Measurements from ENCODE around the gene MRPL10. TPM values are rescaled to one million over a fixed set of nuclear protein-coding genes. Genes with fewer than 3 reads are reported as not detected.

The MRPL10 gene
- polyA plus RNA-seq, 2 of the 4 experiments (the other 2 are of a cell fraction) = 62.8 to 97.7 TPM

GRCh38 chr17:47867813-47868533, 36.6 kb upstream of the MRPL10 start:
- H3K4me3 ChIP-seq = no peak overlapping the region
- H3K4me1 ChIP-seq = peaks cover 9% of the 10 kb centered on the region
- H3K27ac ChIP-seq = no peak overlapping the region
- WGBS (ENCODE audit: missing lambda C conversion rate) = 83% methylated on average over 11 of the region's 11 CpGs
- H3K9me3 ChIP-seq = peaks cover 10% of the 10 kb centered on the region; the same call in 1 of the 3 replicates
- FAIRE-seq (no peak), ATAC-seq (no peak), DNase-seq (ENCODE audit: low read depth in 1 of 2, low spot score in 1 of 2) (no peak)
- no peak for TF ChIP-seq MYC (IDR thresholded peaks at IDR 0.05; ENCODE audit: borderline replicate concordance, low read length)
- TF ChIP-seq E2F6 (IDR thresholded peaks at IDR 0.05; ENCODE audit: borderline replicate concordance, low read depth) = 0 out of 2 replicates have a peak, but pooled peaks have one; percentile 43
- H3K4me2 ChIP-seq = no peak overlapping the region
- ChIA-PET POLR2A (interaction anchor here (1.0 kb wide), 1 partner anchor 103 kb away, joined by 3 read pairs; the partner anchor contains the start of gene CDK5RAP3), CTCF (interaction anchor here (0.7 to 17.0 kb wide), 4 partner anchors 19 to 103 kb away, joined by 3 to 224 read pairs (median 114); partner anchors contain the start of genes CDK5RAP3, SCRN2 and SP6)

- ATAC-seq = no peak
- Histone ChIP-seq H3K9me3 (peaks cover 10% of the 10 kb centered on the region; the same call in 1 of the 3 replicates), H3K4me1 (peaks cover 15% of the 10 kb centered on the region), H3K4me2 (no peak overlapping the region), H3K27ac (no peak overlapping the region), H3K4me3 (no peak overlapping the region)
- no peak for DNase-seq (ENCODE audit: low read depth in 1 of 2, low spot score in 1 of 2)
- ChIA-PET POLR2A (no interaction called here), CTCF (interaction anchor here (1.0 to 17.0 kb wide), 4 partner anchors 20 to 133 kb away, joined by 3 to 224 read pairs (median 114); partner anchors contain the start of genes SCRN2 and SP6)
- FAIRE-seq = no peak
- WGBS (ENCODE audit: missing lambda C conversion rate) = 87% methylated on average over 20 of the region's 20 CpGs
- TF ChIP-seq TP53 (CRISPR knock-in tag; IDR thresholded peaks at IDR 0.05) (no peak), RAD21 (conservative IDR thresholded peaks at IDR 0.05 in 1 of 2, IDR thresholded peaks at IDR 0.05 in 1 of 2) (no peak), HOXA7 (CRISPR knock-in tag; IDR thresholded peaks at IDR 0.05) (no peak), CTCF (IDR thresholded peaks at IDR 0.05) (no peak), EP300 (IDR thresholded peaks at IDR 0.05) (no peak), RCOR1 (IDR thresholded peaks at IDR 0.05; ENCODE audit: low read depth, low read length) (no peak), CBX2 (IDR thresholded peaks at IDR 0.05; ENCODE audit: borderline replicate concordance, low read depth) (no peak), ESRRA (IDR thresholded peaks at IDR 0.05; ENCODE audit: borderline replicate concordance, low read length) (no peak), MAFK (IDR thresholded peaks at IDR 0.05; ENCODE audit: partially characterized antibody) (no peak), CBX8 (IDR thresholded peaks at IDR 0.05) (no peak), HOXB13 (CRISPR knock-in tag; IDR thresholded peaks at IDR 0.05; ENCODE audit: low read depth) (no peak), FOXS1 (CRISPR knock-in tag; IDR thresholded peaks at IDR 0.05) (no peak), NPAS2 (CRISPR knock-in tag; IDR thresholded peaks at IDR 0.05; ENCODE audit: borderline replicate concordance) (no peak), HOXB5 (CRISPR knock-in tag; IDR thresholded peaks at IDR 0.05) (no peak), MYC (IDR thresholded peaks at IDR 0.05; ENCODE audit: borderline replicate concordance, low read length) (no peak)
Measured at GRCh38 chr17:47866941-47867340, 35.6 kb upstream of the MRPL10 start.

- peaks cover 10% of the 10 kb centered on the region; the same call in 1 of the 3 replicates for H3K9me3 ChIP-seq
- ATAC-seq (no peak), FAIRE-seq (no peak), DNase-seq (ENCODE audit: low read depth in 1 of 2, low spot score in 1 of 2) (no peak)
- H3K27ac ChIP-seq = peak overlapping the region; percentile 19 to 38; a peak in 4 of 6 replicates
- WGBS (ENCODE audit: missing lambda C conversion rate) = 82% methylated on average over 7 of the region's 7 CpGs
- TF ChIP-seq MYC (IDR thresholded peaks at IDR 0.05; ENCODE audit: borderline replicate concordance, low read length) = no peak
- TF ChIP-seq SMC3 (IDR thresholded peaks at IDR 0.05) = no peak
- TF ChIP-seq FOXS1 (CRISPR knock-in tag; IDR thresholded peaks at IDR 0.05) = no peak
- no peak for TF ChIP-seq TP53 (CRISPR knock-in tag; IDR thresholded peaks at IDR 0.05)
- no peak for TF ChIP-seq GATA3 (IDR thresholded peaks at IDR 0.05; ENCODE audit: borderline replicate concordance)
- CTCF ChIA-PET = interaction anchor here (0.8 to 36.3 kb wide), 5 partner anchors 8 to 153 kb away, joined by 3 to 1860 read pairs (median 8); partner anchors contain the start of genes SCRN2, SP2 and SP6
- POLR2A ChIA-PET = no interaction called here
- no peak overlapping the region for H3K4me2 ChIP-seq
- peaks cover 15% of the 10 kb centered on the region for H3K4me1 ChIP-seq
- H3K4me3 ChIP-seq = no peak overlapping the region
Measured at GRCh38 chr17:47864791-47865216, 33.5 kb upstream of the MRPL10 start.
